Endometrial microvascular endothelial cells (primary cell): ENCODE measurements around the gene RASSF10. TPM values are rescaled to one million over a fixed set of nuclear protein-coding genes. Genes with fewer than 3 reads are reported as not detected.

ENCODE experiments used
- in situ Hi-C: cut with HindIII; loops from 2 replicates; pipeline ENCODE4 v1.10.0; 2017; ENCODE audit warnings: low sequenced_read_pairs, low pct_unique_long_range_greater_than_20kb; ENCODE audit errors: inconsistent ontology term
- total RNA-seq: library from RNA; depleted of rRNA; stranded (reverse); fragments of >200 nt; gene quantifications from one replicate; pipeline ENCODE4 v1.2.3, GENCODE V29; 2015; ENCODE audit errors: inconsistent ontology term

The RASSF10 gene
- not detected for total RNA-seq

- in situ Hi-C loops: no loop called here
These were observed at the start of gene RASSF10 for GRCh38 chr11:13008625-13009475. Gene RASSF10, plus strand, starts transcription at chr11:13009316. Its CDS starts 261 bp downstream, at chr11:13009577.

GRCh38 chr11:12961615-12962014 is 47.5 kb upstream of the RASSF10 start:
- in situ Hi-C loops: no loop called here

GRCh38 chr11:12962306-12962705 is 46.8 kb upstream of the RASSF10 start:
- in situ Hi-C loops: no loop called here

GRCh38 chr11:12963051-12963450 is 46.1 kb upstream of the RASSF10 start:
- in situ Hi-C loops: no loop called here

DNA sequence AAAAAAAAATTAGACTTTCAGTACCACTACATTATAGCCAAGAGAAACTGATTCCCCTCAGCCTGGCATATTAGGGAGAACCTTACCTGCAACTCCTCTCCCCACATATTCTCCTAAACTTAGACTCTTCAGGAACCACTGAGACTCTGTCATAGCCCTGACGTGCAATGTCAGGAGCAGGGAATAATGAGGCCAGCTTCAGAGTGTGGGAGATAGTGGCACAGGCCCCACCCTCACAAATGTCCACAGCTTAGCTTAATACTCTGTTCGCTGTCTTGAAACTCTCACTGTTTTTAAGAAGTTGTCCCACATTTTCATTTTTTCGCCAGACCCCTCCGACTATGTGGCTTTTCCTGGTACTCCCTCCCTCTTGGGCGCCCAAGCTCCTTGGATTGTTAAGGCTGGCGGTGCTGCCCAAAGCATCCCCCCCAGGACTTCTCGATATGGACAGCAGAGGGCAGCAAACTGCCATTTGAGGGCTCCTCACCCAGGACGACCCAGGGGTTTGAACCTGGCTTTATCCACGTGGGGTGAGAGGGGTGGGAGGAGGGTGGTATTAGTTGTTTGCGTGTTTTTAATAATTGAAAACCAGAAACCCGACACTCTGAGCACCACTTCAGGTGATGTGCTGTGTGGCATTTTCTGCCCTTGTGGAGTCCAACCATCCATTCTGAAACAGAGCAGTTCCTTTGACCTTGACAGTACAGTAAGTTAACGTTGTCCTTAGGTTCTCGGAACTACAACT is 45.2 kb upstream of the RASSF10 start:
- in situ Hi-C loops: no loop called here

GRCh38 chr11:12964650-12965049 is 44.5 kb upstream of the RASSF10 start:
- in situ Hi-C loops: no loop called here

DNA sequence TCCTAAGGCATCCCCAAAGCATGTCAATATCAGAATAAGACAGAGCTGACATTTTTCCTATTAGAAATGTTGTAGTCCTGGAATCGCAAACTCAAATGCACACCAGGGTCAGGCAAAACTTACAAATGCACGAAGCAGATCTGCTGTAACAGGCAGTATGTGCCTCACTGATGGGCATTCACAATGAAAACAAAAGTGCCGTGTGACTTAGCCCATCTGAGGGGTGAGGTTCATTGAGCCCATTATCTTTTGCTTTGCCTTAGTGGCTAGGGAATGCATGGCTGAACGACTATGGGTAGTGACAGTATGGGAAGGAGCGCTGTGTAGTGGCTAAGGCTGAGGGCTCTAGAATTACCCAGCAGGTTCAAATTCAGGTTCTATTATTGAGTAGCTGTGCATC is 43.1 kb upstream of the RASSF10 start:
- in situ Hi-C loops: no loop called here

DNA sequence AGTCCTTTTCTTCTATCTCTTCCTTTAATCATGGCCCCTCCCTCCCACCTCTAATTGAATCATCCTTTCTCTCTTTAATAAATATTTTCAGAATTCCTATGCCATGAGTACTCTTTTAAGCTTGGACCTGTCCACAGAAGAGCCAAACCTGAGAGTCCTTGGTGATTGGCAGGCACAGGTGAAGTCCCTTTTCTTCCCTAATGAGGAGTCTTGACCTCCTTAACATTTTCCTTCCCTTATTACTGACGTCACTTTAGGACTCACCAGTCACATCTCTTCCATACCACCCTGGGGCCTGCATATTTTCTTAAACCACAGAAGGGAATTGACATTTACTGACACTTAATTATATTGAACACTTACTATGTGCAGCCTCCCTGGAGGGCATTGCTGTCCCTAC is 41.0 kb upstream of the RASSF10 start:
- in situ Hi-C loops: no loop called here

- in situ Hi-C loops: no loop called here
These were observed 40.3 kb upstream of the RASSF10 start for GRCh38 chr11:12968826-12969225.

- in situ Hi-C loops: no loop called here
These were observed 37.2 kb upstream of the RASSF10 start for GRCh38 chr11:12971955-12972354.

DNA sequence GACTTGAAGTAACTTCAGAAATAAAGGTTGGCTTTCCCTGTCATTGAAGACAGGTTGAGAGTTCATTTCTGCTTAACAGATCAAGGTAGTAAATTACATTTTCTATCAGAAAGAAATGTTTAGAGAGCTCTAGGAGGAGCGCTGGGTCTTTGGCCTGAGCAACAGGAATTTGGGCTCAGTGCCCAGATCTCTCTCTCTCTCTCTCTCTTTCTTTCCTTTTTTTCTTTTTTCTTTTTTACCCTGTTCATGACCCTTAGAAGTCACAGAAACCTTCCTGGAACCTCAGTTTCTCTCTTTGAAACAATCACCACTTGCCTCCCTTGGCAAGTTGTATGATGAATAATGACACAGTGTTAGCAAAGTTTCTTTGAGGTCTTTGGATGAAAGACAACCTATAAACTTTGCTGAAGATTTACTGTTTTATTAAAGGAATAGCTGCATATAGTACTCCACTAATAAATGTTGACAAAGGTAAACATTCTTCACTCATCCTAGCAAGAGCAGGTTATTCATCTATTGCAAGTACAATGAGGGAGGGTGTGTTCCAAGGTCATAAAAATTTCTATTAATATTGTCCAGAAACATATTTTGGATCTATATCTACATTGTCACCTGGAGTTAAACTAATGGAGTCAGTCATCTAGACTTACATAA is 35.5 kb upstream of the RASSF10 start:
- in situ Hi-C loops: no loop called here

DNA sequence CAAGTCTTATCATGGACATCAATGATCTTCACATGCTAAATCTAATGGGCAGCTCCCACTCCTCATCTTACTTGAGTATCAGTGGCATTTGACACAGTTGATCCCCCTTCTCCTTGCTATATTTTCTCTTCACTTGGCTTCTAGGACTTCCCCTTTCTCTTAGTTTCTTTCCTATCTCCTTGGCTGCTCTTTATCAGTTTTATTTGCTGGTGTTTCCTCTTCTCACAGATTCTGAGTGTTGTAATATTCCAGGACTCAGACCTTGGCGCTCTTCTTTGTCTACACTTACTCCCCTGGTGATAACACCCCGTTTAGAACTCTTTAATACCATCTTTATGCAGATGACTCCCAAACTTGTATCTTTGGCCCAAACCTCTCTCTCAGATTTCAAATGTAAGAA is 33.9 kb upstream of the RASSF10 start:
- in situ Hi-C loops: no loop called here

- in situ Hi-C loops: no loop called here
These were observed 29.0 kb upstream of the RASSF10 start for GRCh38 chr11:12979928-12980689.

- in situ Hi-C loops: no loop called here
These were observed 27.2 kb upstream of the RASSF10 start for GRCh38 chr11:12981676-12982522.

- in situ Hi-C loops: no loop called here
These were observed 25.8 kb upstream of the RASSF10 start for GRCh38 chr11:12983336-12983735.

DNA sequence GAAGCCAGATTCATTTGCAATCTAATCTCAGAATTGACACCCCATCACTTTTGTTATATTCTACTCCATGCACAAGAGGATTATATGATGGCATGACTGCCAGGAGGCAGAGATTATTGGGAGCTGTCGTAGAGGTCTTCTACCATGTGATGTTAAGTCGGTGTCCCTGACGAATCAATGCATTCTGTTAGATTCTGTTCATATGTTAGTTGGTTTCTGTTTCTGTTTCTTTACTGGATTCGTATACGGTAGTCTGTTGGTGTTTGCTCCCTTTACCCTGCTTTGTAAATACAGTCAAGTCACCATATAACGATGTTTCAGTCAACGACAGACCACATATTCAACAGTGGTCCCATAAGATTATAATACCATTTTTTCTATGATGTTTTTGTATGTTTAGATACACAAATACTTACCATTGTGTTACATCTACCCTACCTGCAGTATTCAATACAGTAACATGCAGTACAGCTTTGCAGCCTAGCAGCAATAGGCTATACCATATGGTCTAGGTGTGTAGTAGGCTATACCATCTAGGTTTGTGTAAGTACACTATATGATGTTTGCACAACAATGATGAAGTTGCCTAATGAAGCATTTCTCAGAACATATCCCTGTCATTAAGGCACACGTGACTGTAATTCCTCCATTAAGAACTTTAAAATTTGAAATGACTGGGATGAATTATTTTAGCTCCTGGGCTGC is 22.8 kb upstream of the RASSF10 start:
- in situ Hi-C loops: no loop called here

- in situ Hi-C loops: no loop called here
These were observed 19.5 kb upstream of the RASSF10 start for GRCh38 chr11:12989428-12990161.
